GM19463 (cell line): ENCODE data around the gene WDSUB1.

Source experiments
- ATAC-seq: cut with Tn5 transposase; IDR thresholded peaks from one replicate; pipeline ENCODE4 v1.9.1; 2021; ENCODE audit warnings: mild to moderate bottlenecking, moderate library complexity; ENCODE audit not compliant: unreplicated experiment

Gene WDSUB1

GRCh38 chr2:159267921-159268320, 18.6 kb downstream of the WDSUB1 start:
- no peak for ATAC-seq

- ATAC-seq = peak; percentile 76
These were observed 19.9 kb downstream of the WDSUB1 start for GRCh38 chr2:159266554-159266953.

GRCh38 chr2:159265171-159265576, 21.3 kb downstream of the WDSUB1 start:
- ATAC-seq = no peak

GRCh38 chr2:159262904-159263303, 23.6 kb downstream of the WDSUB1 start:
- no peak for ATAC-seq

GRCh38 chr2:159262226-159262625, 24.3 kb downstream of the WDSUB1 start:
- ATAC-seq = no peak

GRCh38 chr2:159256159-159256558, 30.3 kb downstream of the WDSUB1 start:
- no peak for ATAC-seq

GRCh38 chr2:159252905-159253304, 33.6 kb downstream of the WDSUB1 start:
- ATAC-seq = no peak

- ATAC-seq = no peak
These were observed 35.0 kb downstream of the WDSUB1 start for GRCh38 chr2:159251296-159252173.

GRCh38 chr2:159249990-159250715, 36.4 kb downstream of the WDSUB1 start:
- ATAC-seq = peak; percentile 78

GRCh38 chr2:159246325-159246988, 40.0 kb downstream of the WDSUB1 start:
- ATAC-seq = no peak

- ATAC-seq = no peak
These were observed 43.0 kb downstream of the WDSUB1 start for GRCh38 chr2:159243529-159243928.

GRCh38 chr2:159234868-159235267, 51.6 kb downstream of the WDSUB1 start:
- no peak for ATAC-seq

GRCh38 chr2:159232456-159233170, 53.9 kb downstream of the WDSUB1 start:
- no peak for ATAC-seq

- no peak for ATAC-seq
These were observed 56.2 kb downstream of the WDSUB1 start for GRCh38 chr2:159230145-159230877.

- no peak for ATAC-seq
These were observed 56.9 kb downstream of the WDSUB1 start for GRCh38 chr2:159229476-159230144.

GRCh38 chr2:159228081-159228581, 58.4 kb downstream of the WDSUB1 start:
- no peak for ATAC-seq

GRCh38 chr2:159227467-159227866, 59.0 kb downstream of the WDSUB1 start:
- ATAC-seq = no peak

- ATAC-seq = no peak
These were observed 59.7 kb downstream of the WDSUB1 start for GRCh38 chr2:159226608-159227385.

GRCh38 chr2:159226059-159226461, 60.4 kb downstream of the WDSUB1 start:
- peak; percentile 65 for ATAC-seq
